ENCODE data around the gene CAPZB.

DNA sequence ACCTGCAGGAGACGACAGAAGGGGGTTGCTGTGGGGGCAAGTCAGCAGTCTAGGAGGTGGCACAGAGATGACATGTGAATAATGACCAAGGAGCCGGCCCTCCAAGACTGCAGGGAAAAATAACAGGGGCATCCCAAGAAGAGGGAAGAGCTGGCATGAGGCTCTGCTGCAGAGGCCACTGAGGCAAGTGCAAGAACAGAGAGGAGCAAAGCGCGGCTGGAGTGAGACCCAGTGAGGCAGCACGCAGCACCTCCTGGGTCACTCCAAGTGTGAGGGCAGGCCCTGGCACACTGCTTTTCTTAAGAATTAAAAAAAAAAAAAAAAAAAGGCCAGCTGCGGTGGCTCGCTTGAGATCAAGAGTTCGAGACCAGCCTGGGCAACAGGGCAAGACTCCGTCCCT lies 93.1 kb downstream of the CAPZB start:
- TF ChIP-seq, protein P1, sequence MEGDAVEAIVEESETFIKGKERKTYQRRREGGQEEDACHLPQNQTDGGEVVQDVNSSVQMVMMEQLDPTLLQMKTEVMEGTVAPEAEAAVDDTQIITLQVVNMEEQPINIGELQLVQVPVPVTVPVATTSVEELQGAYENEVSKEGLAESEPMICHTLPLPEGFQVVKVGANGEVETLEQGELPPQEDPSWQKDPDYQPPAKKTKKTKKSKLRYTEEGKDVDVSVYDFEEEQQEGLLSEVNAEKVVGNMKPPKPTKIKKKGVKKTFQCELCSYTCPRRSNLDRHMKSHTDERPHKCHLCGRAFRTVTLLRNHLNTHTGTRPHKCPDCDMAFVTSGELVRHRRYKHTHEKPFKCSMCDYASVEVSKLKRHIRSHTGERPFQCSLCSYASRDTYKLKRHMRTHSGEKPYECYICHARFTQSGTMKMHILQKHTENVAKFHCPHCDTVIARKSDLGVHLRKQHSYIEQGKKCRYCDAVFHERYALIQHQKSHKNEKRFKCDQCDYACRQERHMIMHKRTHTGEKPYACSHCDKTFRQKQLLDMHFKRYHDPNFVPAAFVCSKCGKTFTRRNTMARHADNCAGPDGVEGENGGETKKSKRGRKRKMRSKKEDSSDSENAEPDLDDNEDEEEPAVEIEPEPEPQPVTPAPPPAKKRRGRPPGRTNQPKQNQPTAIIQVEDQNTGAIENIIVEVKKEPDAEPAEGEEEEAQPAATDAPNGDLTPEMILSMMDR (IDR thresholded peaks at IDR 0.05; ENCODE audit: low read length), result no peak
- no peak for TF ChIP-seq EZH2 (optimal IDR thresholded peaks at IDR 0.05; ENCODE audit: low read depth, low read length)
